Measurements from ENCODE around the gene SHCBP1L.
"Not testable (repeated sequence)": the region's sequence is repeated elsewhere in the genome, so short reads cannot be mapped to it uniquely, and the experiment has no call there.

Gene SHCBP1L

GRCh38 chr1:182955596-182956588 is 2.9 kb upstream of the SHCBP1L start:
- Mint-ChIP-seq H3K27me3 (peaks cover 39% of the 10 kb centered on the region), H3K36me3 (ENCODE audit: low read depth) (no peaks in the 10 kb centered on the region), H3K4me1 (ENCODE audit: low read depth) (peaks cover 7% of the 10 kb centered on the region), H3K9me3 (peaks cover 9% of the 10 kb centered on the region), H3K4me3 (no peak overlapping the region), H3K27ac (no peak overlapping the region)
- intact Hi-C loops (cut with micrococcal nuclease): no loop called here

DNA sequence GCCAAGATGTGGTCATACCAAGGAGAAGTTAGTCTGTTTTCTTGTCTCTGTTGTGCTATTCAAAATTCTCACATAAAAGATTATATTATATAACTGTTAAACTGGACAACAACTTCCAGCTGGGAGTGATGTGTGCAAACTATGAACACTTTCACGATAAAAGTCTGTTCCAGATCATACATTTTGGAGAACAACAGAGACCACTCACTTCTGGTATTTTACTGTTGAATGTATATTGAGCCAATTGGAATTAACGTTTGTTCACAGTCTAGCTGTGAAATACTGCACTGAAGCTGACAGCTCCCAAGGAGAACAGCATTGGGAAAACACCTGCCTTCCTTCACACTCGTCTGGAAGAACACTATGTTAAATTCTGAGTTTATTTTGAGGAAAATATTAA is 860 bp upstream of the SHCBP1L start:
- Mint-ChIP-seq H3K36me3 (ENCODE audit: low read depth) (no peaks in the 10 kb centered on the region), H3K4me1 (ENCODE audit: low read depth) (peaks cover 7% of the 10 kb centered on the region), H3K27ac (no peak overlapping the region), H3K27me3 (peaks cover 42% of the 10 kb centered on the region), H3K9me3 (peaks cover 5% of the 10 kb centered on the region), H3K4me3 (no peak overlapping the region)
- intact Hi-C loops (cut with micrococcal nuclease): no loop called here

DNA sequence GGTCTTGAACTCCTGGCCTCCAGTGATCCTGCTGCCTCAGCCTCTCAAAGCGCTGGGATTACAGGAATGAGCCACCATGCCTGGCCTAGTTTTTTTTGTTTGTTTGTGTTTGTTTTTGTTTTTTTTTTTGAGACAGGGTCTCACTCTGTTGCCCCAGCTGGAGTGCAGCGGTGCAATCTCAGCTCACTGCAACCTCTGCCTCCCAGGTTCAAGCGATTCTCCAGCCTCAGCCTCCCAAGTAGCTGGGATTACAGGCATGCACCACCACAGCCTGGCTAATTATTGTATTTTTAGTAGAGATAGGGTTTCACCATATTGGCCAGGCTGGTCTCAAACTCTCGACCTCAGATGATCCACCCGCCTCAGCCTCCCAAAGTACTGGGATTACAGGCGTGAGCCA is 9.6 kb downstream of the SHCBP1L start:
- H3K9me3 Mint-ChIP-seq; H3K27ac Mint-ChIP-seq; intact Hi-C loops (cut with micrococcal nuclease); H3K4me3 Mint-ChIP-seq; H3K36me3 Mint-ChIP-seq (ENCODE audit: low read depth); H3K4me1 Mint-ChIP-seq (ENCODE audit: low read depth): not testable (repeated sequence)
- peaks cover 45% of the 10 kb centered on the region for H3K27me3 Mint-ChIP-seq

- H3K27ac Mint-ChIP-seq; H3K4me3 Mint-ChIP-seq; intact Hi-C loops (cut with micrococcal nuclease); H3K36me3 Mint-ChIP-seq (ENCODE audit: low read depth); H3K9me3 Mint-ChIP-seq; H3K4me1 Mint-ChIP-seq (ENCODE audit: low read depth): not testable (repeated sequence)
- peaks cover 47% of the 10 kb centered on the region for H3K27me3 Mint-ChIP-seq
Measured at GRCh38 chr1:182942145-182942544, 10.8 kb downstream of the SHCBP1L start.

GRCh38 chr1:182939413-182939812 is 13.6 kb downstream of the SHCBP1L start:
- Mint-ChIP-seq H3K27ac (no peak overlapping the region), H3K9me3 (peaks cover 15% of the 10 kb centered on the region), H3K36me3 (ENCODE audit: low read depth) (no peaks in the 10 kb centered on the region), H3K4me3 (no peak overlapping the region), H3K27me3 (peaks cover 33% of the 10 kb centered on the region), H3K4me1 (ENCODE audit: low read depth) (peaks cover 5% of the 10 kb centered on the region)
- intact Hi-C loops (cut with micrococcal nuclease): no loop called here

DNA sequence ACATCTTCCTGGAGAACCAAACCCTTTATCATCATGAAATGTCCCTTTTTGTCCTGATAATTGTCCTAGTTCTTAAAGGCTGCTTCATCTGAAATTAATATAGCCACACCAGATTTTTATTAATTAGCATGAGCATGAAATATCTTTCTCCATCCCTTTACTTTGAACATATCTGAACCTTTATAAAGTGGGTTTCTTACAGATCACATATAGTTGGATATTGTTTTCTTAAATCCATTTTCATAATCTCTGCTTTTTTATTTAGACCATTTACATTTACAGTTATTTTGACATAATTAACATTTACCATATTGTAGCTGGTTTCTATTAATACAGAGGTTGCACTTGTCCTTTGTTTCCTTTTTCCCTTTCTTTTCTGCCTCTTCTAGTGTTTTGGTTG is 17.2 kb downstream of the SHCBP1L start:
- H3K27ac Mint-ChIP-seq: no peak overlapping the region
- no peaks in the 10 kb centered on the region for H3K4me1 Mint-ChIP-seq (ENCODE audit: low read depth)
- no peaks in the 10 kb centered on the region for H3K36me3 Mint-ChIP-seq (ENCODE audit: low read depth)
- H3K27me3 Mint-ChIP-seq: peaks cover 13% of the 10 kb centered on the region
- intact Hi-C loops (cut with micrococcal nuclease): no loop called here
- peaks cover 16% of the 10 kb centered on the region for H3K9me3 Mint-ChIP-seq
- H3K4me3 Mint-ChIP-seq: no peak overlapping the region

GRCh38 chr1:182930985-182931384 is 22.0 kb downstream of the SHCBP1L start:
- H3K27ac Mint-ChIP-seq: no peak overlapping the region
- peaks cover 4% of the 10 kb centered on the region for H3K27me3 Mint-ChIP-seq
- H3K36me3 Mint-ChIP-seq (ENCODE audit: low read depth): no peaks in the 10 kb centered on the region
- H3K4me3 Mint-ChIP-seq: no peak overlapping the region
- intact Hi-C loops (cut with micrococcal nuclease): no loop called here
- H3K9me3 Mint-ChIP-seq: peaks cover 16% of the 10 kb centered on the region
- no peaks in the 10 kb centered on the region for H3K4me1 Mint-ChIP-seq (ENCODE audit: low read depth)

- Mint-ChIP-seq H3K27ac (no peak overlapping the region), H3K4me3 (no peak overlapping the region), H3K4me1 (ENCODE audit: low read depth) (no peaks in the 10 kb centered on the region), H3K36me3 (ENCODE audit: low read depth) (no peaks in the 10 kb centered on the region), H3K9me3 (no peaks in the 10 kb centered on the region), H3K27me3 (peaks cover 8% of the 10 kb centered on the region)
- intact Hi-C loops (cut with micrococcal nuclease): no loop called here
Measured at GRCh38 chr1:182927693-182928433, 25.1 kb downstream of the SHCBP1L start.

- no peak overlapping the region for H3K27ac Mint-ChIP-seq
- H3K9me3 Mint-ChIP-seq: no peaks in the 10 kb centered on the region
- no peaks in the 10 kb centered on the region for H3K36me3 Mint-ChIP-seq (ENCODE audit: low read depth)
- intact Hi-C loops (cut with micrococcal nuclease): no loop called here
- H3K4me3 Mint-ChIP-seq: no peak overlapping the region
- no peaks in the 10 kb centered on the region for H3K4me1 Mint-ChIP-seq (ENCODE audit: low read depth)
- peaks cover 8% of the 10 kb centered on the region for H3K27me3 Mint-ChIP-seq
Measured at GRCh38 chr1:182925661-182926060, 27.3 kb downstream of the SHCBP1L start.

GRCh38 chr1:182917378-182917777 is 35.6 kb downstream of the SHCBP1L start:
- intact Hi-C loops (cut with micrococcal nuclease): no loop called here
- Mint-ChIP-seq H3K27me3 (peaks cover 4% of the 10 kb centered on the region), H3K36me3 (ENCODE audit: low read depth) (no peaks in the 10 kb centered on the region), H3K4me1 (ENCODE audit: low read depth) (no peaks in the 10 kb centered on the region), H3K4me3 (no peak overlapping the region), H3K27ac (no peak overlapping the region), H3K9me3 (no peaks in the 10 kb centered on the region)

DNA sequence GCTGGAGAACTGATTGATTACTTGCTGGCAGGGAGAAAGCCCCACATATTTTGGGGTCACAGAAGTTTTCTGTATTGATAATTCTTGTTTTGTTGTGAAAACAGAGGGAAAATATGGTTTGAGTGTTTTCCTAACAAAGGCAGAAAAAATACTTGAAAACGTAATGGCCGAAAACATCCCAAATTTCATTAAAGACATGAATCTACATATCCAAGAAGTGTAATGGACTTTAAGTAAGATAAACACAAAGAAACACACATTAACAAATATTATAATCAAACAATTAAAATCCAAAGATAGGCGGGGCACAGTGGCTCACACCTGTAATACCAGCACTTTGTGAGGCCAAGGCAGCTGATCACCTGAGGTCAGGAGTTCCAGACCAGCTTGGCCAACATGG is 39.6 kb downstream of the SHCBP1L start:
- H3K4me1 Mint-ChIP-seq (ENCODE audit: low read depth): no peaks in the 10 kb centered on the region
- H3K27ac Mint-ChIP-seq: no peak overlapping the region
- no peaks in the 10 kb centered on the region for H3K36me3 Mint-ChIP-seq (ENCODE audit: low read depth)
- intact Hi-C loops (cut with micrococcal nuclease): no loop called here
- peaks cover 2% of the 10 kb centered on the region for H3K27me3 Mint-ChIP-seq
- no peak overlapping the region for H3K4me3 Mint-ChIP-seq
- H3K9me3 Mint-ChIP-seq: no peaks in the 10 kb centered on the region

DNA sequence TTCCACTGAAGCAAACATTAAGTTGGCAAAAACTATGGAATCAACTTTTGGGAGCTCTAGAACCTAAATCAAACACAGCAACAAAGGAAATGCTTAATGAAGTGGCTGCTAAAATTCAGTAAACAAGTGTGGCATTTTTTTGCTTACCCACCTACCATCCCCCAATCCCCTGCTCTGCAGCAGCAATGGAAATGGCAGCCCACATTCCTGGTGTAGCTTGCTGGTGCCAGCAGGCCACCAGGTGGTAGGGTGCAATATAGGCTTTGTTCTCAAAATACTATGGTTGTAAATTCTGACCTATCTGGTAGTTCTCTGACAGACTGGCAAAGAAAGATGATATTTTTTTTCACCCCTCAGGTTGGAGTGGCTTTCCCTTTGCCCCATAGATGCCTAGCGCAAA is 42.8 kb downstream of the SHCBP1L start:
- Mint-ChIP-seq H3K27me3 (peaks cover 2% of the 10 kb centered on the region), H3K4me3 (no peak overlapping the region), H3K36me3 (ENCODE audit: low read depth) (no peaks in the 10 kb centered on the region), H3K9me3 (no peaks in the 10 kb centered on the region), H3K4me1 (ENCODE audit: low read depth) (no peaks in the 10 kb centered on the region), H3K27ac (no peak overlapping the region)
- intact Hi-C loops (cut with micrococcal nuclease): no loop called here

DNA sequence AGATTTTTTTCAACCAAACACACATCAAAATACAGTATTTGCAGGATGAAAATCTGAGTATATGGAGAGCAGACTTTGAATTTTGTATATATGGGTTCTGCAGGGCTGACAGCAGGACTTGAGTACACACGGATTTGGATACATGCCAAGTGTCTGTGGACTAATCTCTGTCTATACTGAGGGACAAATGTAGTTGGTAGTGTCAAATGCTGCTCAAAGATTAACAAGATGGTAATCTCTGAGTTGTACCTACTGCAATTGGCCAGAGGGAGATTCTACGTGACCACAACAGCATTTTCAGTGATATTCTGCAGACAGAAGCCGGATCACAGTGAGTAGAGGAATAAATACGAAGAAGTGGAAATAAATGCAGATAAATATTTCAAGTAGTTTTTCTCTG is 43.4 kb downstream of the SHCBP1L start:
- peaks cover 2% of the 10 kb centered on the region for H3K27me3 Mint-ChIP-seq
- H3K27ac Mint-ChIP-seq: no peak overlapping the region
- intact Hi-C loops (cut with micrococcal nuclease): no loop called here
- no peak overlapping the region for H3K4me3 Mint-ChIP-seq
- H3K9me3 Mint-ChIP-seq: no peaks in the 10 kb centered on the region
- no peaks in the 10 kb centered on the region for H3K4me1 Mint-ChIP-seq (ENCODE audit: low read depth)
- H3K36me3 Mint-ChIP-seq (ENCODE audit: low read depth): no peaks in the 10 kb centered on the region

GRCh38 chr1:182905321-182905720 is 47.6 kb downstream of the SHCBP1L start:
- Mint-ChIP-seq H3K27ac (no peak overlapping the region), H3K36me3 (ENCODE audit: low read depth) (no peaks in the 10 kb centered on the region), H3K9me3 (no peaks in the 10 kb centered on the region), H3K4me1 (ENCODE audit: low read depth) (no peaks in the 10 kb centered on the region), H3K4me3 (no peak overlapping the region), H3K27me3 (peaks cover 2% of the 10 kb centered on the region)
- intact Hi-C loops (cut with micrococcal nuclease): no loop called here
